GM19395 (cell line): ENCODE results near the gene NPAS2.

Experiments
- ATAC-seq: cut with Tn5 transposase; IDR thresholded peaks from one replicate; pipeline ENCODE4 v1.9.1; 2021; ENCODE audit warnings: mild to moderate bottlenecking, moderate library complexity; ENCODE audit not compliant: unreplicated experiment

The NPAS2 gene

DNA sequence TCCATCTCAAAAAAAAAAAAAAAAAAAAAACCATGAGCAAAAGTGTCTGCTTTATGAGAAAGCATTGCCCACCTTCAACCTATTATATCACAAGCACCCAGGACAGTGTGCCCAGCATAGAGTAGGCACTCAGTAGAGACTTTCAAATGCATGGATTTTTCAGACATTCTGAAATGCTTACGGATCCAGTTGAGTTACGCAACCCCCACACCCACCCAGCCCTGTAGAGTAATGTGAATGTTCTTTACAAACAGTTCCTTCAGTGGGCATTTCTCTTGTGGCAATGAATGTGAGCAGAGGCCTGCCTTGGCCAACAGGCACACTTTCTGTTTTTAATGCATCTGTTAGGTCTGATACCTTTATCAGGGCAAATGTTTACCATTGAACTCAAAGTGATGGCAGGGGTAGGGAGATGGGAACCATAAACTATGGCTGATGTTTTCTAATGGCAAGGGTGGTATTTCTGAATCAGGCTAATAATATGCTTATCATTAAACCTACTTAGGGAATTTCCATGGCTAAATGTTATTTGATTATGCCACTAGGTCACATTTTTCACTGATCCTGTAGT, 117.1 kb downstream of the NPAS2 start:
- ATAC-seq = no peak

- ATAC-seq = no peak
Measured at GRCh38 chr2:100938031-100939026, 118.4 kb downstream of the NPAS2 start.

DNA sequence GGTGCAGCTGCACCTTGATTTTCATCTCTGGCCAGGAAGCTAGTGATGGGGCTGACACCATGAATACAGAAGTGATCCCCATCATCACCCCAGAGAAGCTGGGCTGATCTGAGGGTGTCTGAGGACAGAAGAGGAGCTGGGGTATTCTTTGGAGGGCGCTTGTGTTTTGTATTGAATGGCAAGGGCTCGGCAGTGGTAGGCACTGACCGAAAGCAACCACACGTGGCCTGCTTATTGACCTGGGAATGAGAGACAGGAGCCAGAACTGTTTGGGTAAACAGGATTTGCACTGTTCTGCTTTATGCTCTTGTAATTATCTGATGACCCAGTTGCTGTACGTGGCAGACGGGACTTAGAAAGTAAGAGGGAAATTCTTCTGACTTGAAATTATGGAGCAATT, 119.5 kb downstream of the NPAS2 start:
- no peak for ATAC-seq

- ATAC-seq = no peak
Measured at GRCh38 chr2:100940240-100940639, 120.3 kb downstream of the NPAS2 start.

- ATAC-seq = no peak
Measured at GRCh38 chr2:100940766-100941645, 121.1 kb downstream of the NPAS2 start.

GRCh38 chr2:100941646-100942240, 121.8 kb downstream of the NPAS2 start:
- ATAC-seq = no peak

DNA sequence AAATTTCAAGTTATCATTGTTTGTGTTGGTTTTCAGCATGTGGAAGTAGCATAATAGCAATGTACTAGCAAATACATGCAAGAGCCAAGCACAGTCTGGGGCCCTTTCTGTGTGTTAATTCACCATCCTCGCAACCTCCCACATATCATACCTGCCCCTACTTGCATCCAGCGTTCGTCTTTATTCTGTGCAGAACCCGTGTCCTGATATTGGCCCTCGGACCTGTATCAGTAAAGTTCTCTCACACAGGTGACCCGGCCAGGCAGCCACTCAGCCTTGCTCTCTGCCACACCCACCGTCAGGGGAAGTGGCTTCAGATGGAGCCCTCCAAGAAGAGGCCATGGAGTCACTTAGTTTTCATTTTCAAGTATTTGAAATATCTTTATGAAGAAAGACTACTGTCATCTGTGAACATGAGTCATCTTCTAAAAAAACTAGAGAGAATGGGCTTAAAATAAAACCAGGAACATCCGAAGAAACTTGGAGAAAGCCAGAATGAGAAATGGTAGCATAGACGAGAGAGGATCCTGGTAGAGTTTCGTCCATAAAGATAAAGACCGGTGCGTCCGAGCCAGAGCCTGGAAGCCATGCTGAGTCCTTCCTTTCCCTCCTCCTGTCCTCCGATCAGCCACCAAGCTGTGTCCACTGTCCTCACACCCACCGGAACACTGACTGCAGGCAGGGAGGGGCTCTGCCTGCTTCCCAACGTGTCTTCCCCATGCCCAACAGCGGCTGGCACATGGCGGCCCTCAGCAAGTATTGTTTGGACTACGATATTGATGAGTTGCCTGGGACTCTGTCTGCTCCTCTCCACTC, 124.9 kb downstream of the NPAS2 start:
- ATAC-seq = no peak

DNA sequence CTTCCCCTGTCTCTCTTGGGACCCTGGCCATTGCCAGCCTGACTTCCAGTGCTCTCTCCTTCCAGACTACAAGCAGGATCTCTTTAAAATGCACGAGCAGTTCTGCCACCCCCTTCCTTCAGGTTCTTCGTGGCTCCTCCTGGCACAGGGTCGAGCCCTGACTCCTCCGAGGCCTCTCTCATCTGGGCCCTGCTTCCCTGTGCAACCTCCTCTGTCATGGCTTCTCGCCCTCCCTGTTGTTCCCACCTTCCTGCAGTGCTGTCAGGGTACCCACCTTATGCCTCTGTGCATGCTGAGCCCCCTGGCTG, 125.4 kb downstream of the NPAS2 start:
- no peak for ATAC-seq

DNA sequence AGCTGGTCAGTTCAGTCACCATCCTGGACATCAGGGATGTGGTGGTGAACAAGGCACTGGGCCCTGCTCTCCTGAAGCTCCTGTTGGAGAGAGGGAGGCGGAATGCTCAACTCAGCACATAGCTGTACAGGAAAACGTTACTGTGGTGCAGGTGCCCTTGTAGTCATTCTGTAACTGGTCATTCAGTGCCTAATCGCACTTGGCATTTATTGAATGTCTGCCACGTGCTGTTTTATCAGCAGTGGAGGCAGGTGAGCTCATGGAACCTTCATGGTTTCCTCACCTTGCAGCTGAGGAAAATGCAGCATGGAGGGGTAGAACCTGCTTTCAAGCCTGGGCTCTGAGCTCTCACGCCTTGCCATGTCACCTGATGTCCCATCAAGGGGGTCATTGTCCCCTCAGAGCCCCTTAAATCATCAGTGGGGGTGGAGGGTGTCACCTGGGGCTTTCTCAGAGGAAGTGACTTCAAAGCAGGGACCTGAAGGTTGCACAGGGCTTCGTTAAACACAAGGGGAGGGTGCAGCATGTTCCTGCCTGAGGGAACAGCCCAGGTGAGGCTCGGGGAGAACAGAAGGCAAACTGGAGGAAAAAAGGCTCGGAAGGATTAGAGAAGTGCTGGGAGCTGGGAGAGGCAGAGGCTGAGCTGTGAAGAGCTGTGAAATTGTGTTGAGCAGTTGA, 126.1 kb downstream of the NPAS2 start:
- ATAC-seq = no peak

DNA sequence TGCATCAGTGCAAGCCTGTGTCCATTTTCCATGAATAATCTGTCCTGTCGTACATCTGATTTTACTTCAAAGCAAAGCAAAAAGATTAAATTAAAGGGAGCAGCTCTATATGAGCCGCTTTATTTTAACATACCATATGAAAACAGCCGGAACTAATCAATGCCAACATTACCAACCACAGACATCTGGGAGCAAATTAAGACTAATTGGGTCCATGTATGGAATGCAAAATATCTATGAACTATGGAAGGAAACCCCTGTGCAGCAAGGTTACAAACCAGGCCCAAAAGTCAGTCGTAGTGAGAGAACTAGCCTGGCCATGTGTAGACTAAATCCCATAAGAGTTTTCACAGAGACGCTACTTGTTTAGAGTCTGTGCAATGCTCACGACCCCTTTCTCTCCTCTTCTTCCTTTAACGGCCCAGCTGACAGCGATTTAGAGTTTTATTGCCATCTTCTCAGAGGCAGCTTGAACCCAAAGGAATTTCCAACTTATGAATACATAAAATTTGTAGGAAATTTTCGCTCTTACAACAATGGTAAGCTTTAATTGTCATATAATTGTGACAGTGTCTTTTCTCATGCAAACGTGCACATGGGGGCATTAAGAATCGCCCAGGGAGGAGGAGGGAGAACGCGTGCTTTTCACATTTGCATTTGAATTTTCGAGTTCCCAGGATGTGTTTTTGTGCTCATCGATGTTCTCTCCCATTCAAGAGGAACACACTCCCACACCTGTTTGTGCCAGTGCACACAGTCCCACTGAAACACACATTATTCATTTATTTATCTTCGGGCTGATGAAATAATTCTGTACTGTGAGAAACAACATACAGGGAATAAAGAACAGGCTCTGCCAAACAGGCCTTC, 129.2 kb downstream of the NPAS2 start:
- ATAC-seq = no peak

DNA sequence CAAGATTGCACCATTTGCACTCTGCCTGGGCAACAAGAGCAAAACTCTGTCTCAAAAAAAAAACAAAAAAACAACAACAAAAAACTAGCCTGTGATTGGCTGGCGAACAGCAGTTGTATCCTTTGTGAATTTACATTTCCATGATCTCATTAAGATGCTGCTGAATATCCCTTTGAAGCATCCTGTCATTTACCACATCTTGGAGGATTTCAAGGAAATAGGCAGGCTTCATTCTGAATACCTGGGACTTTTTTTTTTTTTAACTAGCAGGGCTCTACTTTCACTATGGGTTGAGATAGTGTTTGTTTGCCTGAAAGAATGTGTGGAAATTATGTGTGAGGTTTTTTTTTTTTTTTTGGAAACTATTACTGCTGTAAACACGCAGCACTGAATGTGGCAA, 132.6 kb downstream of the NPAS2 start:
- ATAC-seq = no peak

DNA sequence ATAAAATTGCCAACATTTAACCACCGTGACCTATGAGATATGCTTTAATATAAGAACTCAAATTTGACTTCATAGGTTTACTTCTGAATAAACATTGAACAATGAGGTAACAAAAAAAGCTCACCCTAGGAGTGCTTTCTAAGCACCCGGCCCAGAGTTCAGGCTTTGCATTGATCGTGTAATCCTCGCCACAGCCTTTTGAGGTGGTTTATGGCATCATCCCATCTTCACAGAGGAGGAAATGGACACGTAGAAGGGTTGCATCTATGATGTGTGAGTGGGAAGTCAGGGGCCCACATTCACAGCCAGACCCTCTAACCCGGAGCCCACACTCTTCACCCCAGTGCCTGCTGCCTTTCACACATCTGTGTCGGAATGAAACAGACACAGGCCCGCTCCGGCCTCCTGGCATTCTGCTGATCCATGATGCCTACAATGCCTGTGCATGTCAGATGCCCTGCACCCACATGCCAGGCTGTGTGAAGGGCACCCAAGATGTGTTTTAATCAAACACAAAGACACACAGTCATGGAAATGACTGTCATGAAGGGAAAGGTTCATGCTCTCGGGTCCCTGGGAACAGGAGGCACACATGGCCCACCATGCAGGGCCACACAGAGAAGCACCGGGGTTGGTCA, 133.6 kb downstream of the NPAS2 start:
- ATAC-seq = no peak

GRCh38 chr2:100954044-100954420, 134.1 kb downstream of the NPAS2 start:
- no peak for ATAC-seq

- no peak for ATAC-seq
Measured at GRCh38 chr2:100955226-100955625, 135.3 kb downstream of the NPAS2 start.

DNA sequence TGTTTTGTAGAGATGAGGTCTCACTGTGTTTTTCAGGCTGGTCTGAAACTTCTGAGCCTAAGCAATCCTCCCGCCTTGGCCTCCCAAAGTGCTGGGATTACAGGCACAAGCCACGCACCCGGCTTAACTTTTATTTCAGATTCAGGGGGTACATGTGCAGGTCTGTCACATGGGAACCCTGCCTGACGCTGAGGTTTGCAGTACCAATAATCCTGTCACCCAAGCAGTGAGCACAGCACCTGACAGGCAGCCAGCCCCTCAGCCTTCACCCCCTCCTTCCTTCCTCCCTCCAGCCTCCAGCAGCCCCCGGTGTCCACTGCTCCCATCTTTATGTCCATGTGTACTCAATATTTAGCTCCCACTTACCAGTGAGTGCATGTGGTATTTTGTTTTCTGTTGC, 136.1 kb downstream of the NPAS2 start:
- no peak for ATAC-seq

- ATAC-seq = no peak
Measured at GRCh38 chr2:100957996-100958653, 138.2 kb downstream of the NPAS2 start.

GRCh38 chr2:100959225-100959880, 139.4 kb downstream of the NPAS2 start:
- no peak for ATAC-seq
